RWPE2 (cell line): Measurements from ENCODE around the gene PTPRA.
A peak's percentile ranks its signal among the peaks of the same experiment; 100 is the strongest.

Source experiments
- ATAC-seq: fragments of 200-7000 bp; cut with Tn5 transposase; 3 replicates; pipeline ENCODE4 v1.9.1; 2021; ENCODE audit warnings: low read depth
- DNase-seq: peaks from one replicate; pipeline ENCODE4 v3.0.0-alpha.2; 2020; ENCODE audit warnings: low spot score
- H3K27ac ChIP-seq: fragments of 450-650 bp; 2 replicates; pipeline ENCODE4 v1.5.1; 2017; ENCODE audit warnings: mild to moderate bottlenecking; ENCODE audit not compliant: poor library complexity, severe bottlenecking
- H3K27me3 ChIP-seq: fragments of 250-450 bp; sonication (Bioruptor Pico); 2 replicates; pipeline ENCODE4 v1.5.1; 2021; ENCODE audit warnings: mild to moderate bottlenecking, moderate library complexity; ENCODE audit not compliant: insufficient read depth, poor library complexity, severe bottlenecking
- H3K36me3 ChIP-seq: fragments of 250-450 bp; sonication (Bioruptor Pico); 2 replicates; pipeline ENCODE4 v1.5.1; 2020; ENCODE audit warnings: low read depth, mild to moderate bottlenecking, moderate library complexity
- H3K4me1 ChIP-seq: fragments of 250-450 bp; sonication (Bioruptor Pico); 2 replicates; pipeline ENCODE4 v1.5.1; 2021; ENCODE audit warnings: mild to moderate bottlenecking, moderate library complexity; ENCODE audit not compliant: insufficient read depth, poor library complexity, severe bottlenecking
- H3K4me3 ChIP-seq: fragments of 250-450 bp; sonication (Bioruptor Pico); 2 replicates; pipeline ENCODE4 v1.5.1; 2021; ENCODE audit warnings: mild to moderate bottlenecking, moderate library complexity; ENCODE audit not compliant: severe bottlenecking
- H3K9me3 ChIP-seq: fragments of 250-450 bp; sonication (Bioruptor Pico); 2 replicates; pipeline ENCODE4 v1.5.1; 2021; ENCODE audit warnings: mild to moderate bottlenecking, moderate library complexity; ENCODE audit not compliant: severe bottlenecking
- CTCF ChIP-seq: fragments of 450-650 bp; IDR thresholded peaks from one replicate; pipeline ENCODE4 v1.5.1; 2017; ENCODE audit warnings: mild to moderate bottlenecking, moderate library complexity; ENCODE audit not compliant: poor library complexity, severe bottlenecking

The PTPRA gene

GRCh38 chr20:2919518-2920245 lies 46.4 kb downstream of the PTPRA start:
- Histone ChIP-seq H3K4me1 (no peaks in the 10 kb centered on the region), H3K27ac (no peak overlapping the region), H3K27me3 (no peaks in the 10 kb centered on the region), H3K9me3 (no peaks in the 10 kb centered on the region), H3K36me3 (peaks cover 9% of the 10 kb centered on the region), H3K4me3 (no peak overlapping the region)
- DNase-seq (no peak), ATAC-seq (no peak)
- no peak for TF ChIP-seq CTCF

- no peaks in the 10 kb centered on the region for H3K27me3 ChIP-seq
- DNase-seq = no peak
- H3K4me1 ChIP-seq = no peaks in the 10 kb centered on the region
- H3K36me3 ChIP-seq = peaks cover 15% of the 10 kb centered on the region
- no peak overlapping the region for H3K4me3 ChIP-seq
- peak; percentile 58; the same call in 2 of the 3 replicates for ATAC-seq
- H3K27ac ChIP-seq = no peak overlapping the region
- peak; percentile 10 for TF ChIP-seq CTCF
- no peaks in the 10 kb centered on the region for H3K9me3 ChIP-seq
Observed at GRCh38 chr20:2920473-2920872, 47.2 kb downstream of the PTPRA start.

GRCh38 chr20:2921506-2921905 lies 48.2 kb downstream of the PTPRA start:
- Histone ChIP-seq H3K36me3 (peaks cover 15% of the 10 kb centered on the region), H3K9me3 (no peaks in the 10 kb centered on the region), H3K4me1 (no peaks in the 10 kb centered on the region), H3K27me3 (no peaks in the 10 kb centered on the region), H3K27ac (no peak overlapping the region), H3K4me3 (no peak overlapping the region)
- ATAC-seq = no peak
- no peak for DNase-seq
- no peak for TF ChIP-seq CTCF

- Histone ChIP-seq H3K4me1 (no peaks in the 10 kb centered on the region), H3K9me3 (no peaks in the 10 kb centered on the region), H3K27ac (no peak overlapping the region), H3K27me3 (no peaks in the 10 kb centered on the region), H3K4me3 (no peak overlapping the region), H3K36me3 (peaks cover 15% of the 10 kb centered on the region)
- no peak for TF ChIP-seq CTCF
- DNase-seq = no peak
- peak; percentile 44 for ATAC-seq
Observed at GRCh38 chr20:2922957-2923356, 49.7 kb downstream of the PTPRA start.

GRCh38 chr20:2930538-2930937 lies 57.3 kb downstream of the PTPRA start:
- no peak for DNase-seq
- Histone ChIP-seq H3K4me3 (no peak overlapping the region), H3K27ac (no peak overlapping the region), H3K9me3 (no peaks in the 10 kb centered on the region), H3K36me3 (peaks cover 4% of the 10 kb centered on the region; the same call in 1 of the 2 replicates), H3K4me1 (no peaks in the 10 kb centered on the region), H3K27me3 (no peaks in the 10 kb centered on the region)
- no peak for ATAC-seq
- TF ChIP-seq CTCF = no peak
